KMS-11 (cell line): ENCODE results near the gene SCRN1.

Experiments used
- H2AFZ ChIP-seq: fragments of 200-600 bp; sonication (generic); 2 replicates; pipeline ENCODE4 v1.6.1; 2016; ENCODE audit warnings: antibody characterized with exemption, mixed run types, low read depth
- H3K27ac ChIP-seq: fragments of 200-600 bp; sonication (generic); 2 replicates; pipeline ENCODE4 v1.6.1; 2016; ENCODE audit warnings: mild to moderate bottlenecking, mixed run types
- H3K27me3 ChIP-seq: fragments of 200-600 bp; sonication (generic); 2 replicates; pipeline ENCODE4 v1.6.1; 2017; ENCODE audit warnings: mild to moderate bottlenecking, low read depth, mixed run types, moderate library complexity; ENCODE audit not compliant: insufficient read depth
- H3K36me3 ChIP-seq: fragments of 200-600 bp; sonication (generic); 2 replicates; pipeline ENCODE4 v1.6.1; 2017; ENCODE audit warnings: mild to moderate bottlenecking, mixed run types; ENCODE audit not compliant: insufficient read depth
- H3K4me1 ChIP-seq: fragments of 200-600 bp; sonication (generic); 2 replicates; pipeline ENCODE4 v1.6.1; 2016; ENCODE audit warnings: mild to moderate bottlenecking, low read depth, mixed run types; ENCODE audit not compliant: poor library complexity, severe bottlenecking
- H3K4me2 ChIP-seq: fragments of 200-600 bp; sonication (generic); 2 replicates; pipeline ENCODE4 v1.7.0; 2016; ENCODE audit warnings: mild to moderate bottlenecking, mixed run types
- H3K4me3 ChIP-seq: fragments of 200-600 bp; sonication (generic); IDR thresholded peaks from 2 replicates; pipeline ENCODE4 v1.6.1; 2017; ENCODE audit warnings: low read depth, low read length, mixed read lengths; ENCODE audit not compliant: insufficient read depth
- H3K79me2 ChIP-seq: fragments of 200-600 bp; sonication (generic); 2 replicates; pipeline ENCODE4 v1.6.1; 2016; ENCODE audit warnings: low read depth, mixed run types; ENCODE audit not compliant: insufficient read depth
- H3K9ac ChIP-seq: fragments of 200-600 bp; sonication (generic); 2 replicates; pipeline ENCODE4 v1.6.1; 2016; ENCODE audit warnings: mild to moderate bottlenecking, mixed run types
- H4K20me1 ChIP-seq: fragments of 200-600 bp; sonication (generic); 2 replicates; pipeline ENCODE4 v1.6.1; 2016; ENCODE audit warnings: mild to moderate bottlenecking, mixed run types; ENCODE audit not compliant: insufficient read depth
- CTCF ChIP-seq: fragments of 200-600 bp; sonication (generic); conservative IDR thresholded peaks from 2 replicates; pipeline ENCODE4 v1.6.1; 2017; ENCODE audit warnings: low read depth, mild to moderate bottlenecking, antibody characterized with exemption, low read length, moderate library complexity, mixed read lengths

The SCRN1 gene

GRCh38 chr7:29950480-29950879, 39.1 kb downstream of the SCRN1 start:
- H3K79me2 ChIP-seq: no peaks in the 10 kb centered on the region
- no peak overlapping the region for H3K4me3 ChIP-seq
- no peaks in the 10 kb centered on the region for H4K20me1 ChIP-seq
- no peak overlapping the region for H3K9ac ChIP-seq
- TF ChIP-seq CTCF: no peak
- H3K36me3 ChIP-seq: no peaks in the 10 kb centered on the region
- H3K4me1 ChIP-seq: no peaks in the 10 kb centered on the region
- H3K27me3 ChIP-seq: no peaks in the 10 kb centered on the region
- H3K4me2 ChIP-seq: no peak overlapping the region
- H2AFZ ChIP-seq: no peak overlapping the region
- H3K27ac ChIP-seq: no peak overlapping the region

- no peak overlapping the region for H3K27ac ChIP-seq
- no peaks in the 10 kb centered on the region for H4K20me1 ChIP-seq
- no peak overlapping the region for H3K4me2 ChIP-seq
- H3K4me1 ChIP-seq: no peaks in the 10 kb centered on the region
- no peak overlapping the region for H3K9ac ChIP-seq
- no peak overlapping the region for H2AFZ ChIP-seq
- H3K4me3 ChIP-seq: no peak overlapping the region
- no peaks in the 10 kb centered on the region for H3K79me2 ChIP-seq
- H3K27me3 ChIP-seq: no peaks in the 10 kb centered on the region
- no peaks in the 10 kb centered on the region for H3K36me3 ChIP-seq
- no peak for TF ChIP-seq CTCF
Measured at GRCh38 chr7:29948587-29948986, 41.0 kb downstream of the SCRN1 start.

GRCh38 chr7:29946428-29947186, 43.0 kb downstream of the SCRN1 start:
- no peaks in the 10 kb centered on the region for H3K36me3 ChIP-seq
- no peaks in the 10 kb centered on the region for H3K27me3 ChIP-seq
- H2AFZ ChIP-seq: no peak overlapping the region
- H4K20me1 ChIP-seq: no peaks in the 10 kb centered on the region
- no peak overlapping the region for H3K9ac ChIP-seq
- H3K79me2 ChIP-seq: no peaks in the 10 kb centered on the region
- H3K4me1 ChIP-seq: no peaks in the 10 kb centered on the region
- H3K27ac ChIP-seq: no peak overlapping the region
- H3K4me2 ChIP-seq: no peak overlapping the region
- H3K4me3 ChIP-seq: no peak overlapping the region
- no peak for TF ChIP-seq CTCF

- Histone ChIP-seq H3K36me3 (no peaks in the 10 kb centered on the region), H2AFZ (no peak overlapping the region), H3K27ac (no peak overlapping the region), H4K20me1 (no peaks in the 10 kb centered on the region), H3K9ac (no peak overlapping the region), H3K4me1 (no peaks in the 10 kb centered on the region), H3K4me3 (no peak overlapping the region), H3K79me2 (no peaks in the 10 kb centered on the region), H3K4me2 (no peak overlapping the region), H3K27me3 (no peaks in the 10 kb centered on the region)
- no peak for TF ChIP-seq CTCF
Measured at GRCh38 chr7:29945259-29945809, 44.3 kb downstream of the SCRN1 start.
